ENCODE measurements around the gene HIF1AN. TPM values are rescaled to one million over a fixed set of nuclear protein-coding genes. Genes with fewer than 3 reads are reported as not detected.
A peak's percentile ranks its signal among the peaks of the same experiment; 100 is the strongest.

The HIF1AN gene
- total RNA-seq, 1 experiment from 2014 or later = 71.2 TPM

DNA sequence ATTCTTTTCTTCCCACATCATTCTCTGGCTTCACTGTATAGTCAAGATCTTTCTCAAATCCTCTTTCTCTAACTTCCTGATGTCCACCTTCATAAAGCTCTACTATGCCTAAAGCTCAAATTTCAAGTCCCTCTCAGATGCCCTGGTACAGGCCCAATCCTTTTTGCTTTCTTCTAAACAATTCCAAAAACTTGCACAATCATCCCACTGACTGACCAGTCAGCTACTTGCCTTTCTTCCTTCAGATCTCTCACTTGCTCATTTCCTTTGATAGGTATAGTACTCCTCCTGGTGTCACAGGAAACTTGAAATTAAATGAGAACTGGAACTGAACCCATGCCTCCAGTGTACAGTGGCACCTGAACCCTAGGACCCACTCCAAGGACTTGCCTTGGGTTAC, 34.3 kb upstream of the HIF1AN start:
- Histone ChIP-seq H3K4me3 (ENCODE audit: low read depth, low read length) (no peak overlapping the region), H3K27me3 (replicated peaks; ENCODE audit: control insufficient read depth, insufficient read depth, low read length) (no peaks in the 10 kb centered on the region), H3K4me1 (peaks cover 15% of the 10 kb centered on the region), H3K9me3 (no peaks in the 10 kb centered on the region), H3K36me3 (ENCODE audit: control insufficient read depth, insufficient read depth, low read length) (no peaks in the 10 kb centered on the region; the same call in 1 of the 2 replicates)
- ChIA-PET CTCF (no interaction called here), POLR2A (interaction anchor here (1.0 kb wide), 1 partner anchor 17 kb away, joined by 3 read pairs; no protein-coding TSS in a partner anchor)
- no peaks in the 10 kb centered on the region for H3K9me3 Mint-ChIP-seq (ENCODE audit: unreplicated experiment)
- TF ChIP-seq, protein P1, sequence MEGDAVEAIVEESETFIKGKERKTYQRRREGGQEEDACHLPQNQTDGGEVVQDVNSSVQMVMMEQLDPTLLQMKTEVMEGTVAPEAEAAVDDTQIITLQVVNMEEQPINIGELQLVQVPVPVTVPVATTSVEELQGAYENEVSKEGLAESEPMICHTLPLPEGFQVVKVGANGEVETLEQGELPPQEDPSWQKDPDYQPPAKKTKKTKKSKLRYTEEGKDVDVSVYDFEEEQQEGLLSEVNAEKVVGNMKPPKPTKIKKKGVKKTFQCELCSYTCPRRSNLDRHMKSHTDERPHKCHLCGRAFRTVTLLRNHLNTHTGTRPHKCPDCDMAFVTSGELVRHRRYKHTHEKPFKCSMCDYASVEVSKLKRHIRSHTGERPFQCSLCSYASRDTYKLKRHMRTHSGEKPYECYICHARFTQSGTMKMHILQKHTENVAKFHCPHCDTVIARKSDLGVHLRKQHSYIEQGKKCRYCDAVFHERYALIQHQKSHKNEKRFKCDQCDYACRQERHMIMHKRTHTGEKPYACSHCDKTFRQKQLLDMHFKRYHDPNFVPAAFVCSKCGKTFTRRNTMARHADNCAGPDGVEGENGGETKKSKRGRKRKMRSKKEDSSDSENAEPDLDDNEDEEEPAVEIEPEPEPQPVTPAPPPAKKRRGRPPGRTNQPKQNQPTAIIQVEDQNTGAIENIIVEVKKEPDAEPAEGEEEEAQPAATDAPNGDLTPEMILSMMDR (IDR thresholded peaks at IDR 0.05; ENCODE audit: insufficient read depth in 1 of 2, low read depth in 1 of 2, low read length in 1 of 2, severe bottlenecking in 1 of 2, unreplicated experiment in 1 of 2) = no peak
- no peaks in the 10 kb centered on the region for H3K36me3 Mint-ChIP-seq (ENCODE audit: insufficient read depth, unreplicated experiment)
- H3K27ac Mint-ChIP-seq (ENCODE audit: unreplicated experiment) = no peak overlapping the region
- BruUV-seq (replicated peaks) = no TSS peak
- DNase-seq = no peak
- no peak overlapping the region for H3K4me3 Mint-ChIP-seq (ENCODE audit: unreplicated experiment)
- H3K4me1 Mint-ChIP-seq (ENCODE audit: low read depth, unreplicated experiment) = peaks cover 12% of the 10 kb centered on the region
- H3K27me3 Mint-ChIP-seq (ENCODE audit: insufficient read depth, unreplicated experiment) = no peaks in the 10 kb centered on the region
- intact Hi-C loops (cut with micrococcal nuclease; ENCODE audit: unreplicated experiment) = no loop called here

DNA sequence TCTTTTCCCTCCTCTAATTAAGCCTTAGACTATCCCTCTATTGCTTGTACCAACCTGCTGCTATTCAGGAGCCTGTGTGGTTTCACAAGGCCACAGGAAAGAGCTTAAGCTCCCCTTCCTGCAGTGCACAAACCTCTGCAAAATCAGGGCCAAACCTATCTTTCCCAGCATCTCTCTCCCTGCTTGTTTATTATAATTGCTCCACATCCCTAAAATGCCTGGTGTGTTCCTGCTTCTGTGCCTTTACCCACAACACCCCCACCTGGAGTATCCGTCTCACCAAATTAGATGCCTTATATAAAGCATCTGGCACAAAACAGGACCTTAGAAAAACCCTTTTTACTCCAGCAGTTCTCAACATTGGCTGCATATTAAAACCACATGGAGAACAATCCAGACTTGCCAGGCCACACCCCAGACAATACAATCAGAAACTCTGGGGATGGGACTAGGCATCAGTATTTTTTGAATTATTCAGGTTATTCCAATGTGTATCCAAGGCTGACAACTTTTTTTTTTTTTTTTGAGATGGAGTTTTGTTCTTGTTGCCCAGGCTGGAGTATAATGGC, 32.7 kb upstream of the HIF1AN start:
- ChIA-PET POLR2A (no interaction called here), CTCF (no interaction called here)
- H3K27me3 ChIP-seq (replicated peaks; ENCODE audit: control insufficient read depth, insufficient read depth, low read length) = no peaks in the 10 kb centered on the region
- peaks cover 15% of the 10 kb centered on the region for H3K4me1 ChIP-seq
- Mint-ChIP-seq H3K9me3 (ENCODE audit: unreplicated experiment) (no peaks in the 10 kb centered on the region), H3K27ac (ENCODE audit: unreplicated experiment) (no peak overlapping the region), H3K27me3 (ENCODE audit: insufficient read depth, unreplicated experiment) (no peaks in the 10 kb centered on the region), H3K4me3 (ENCODE audit: unreplicated experiment) (no peak overlapping the region), H3K4me1 (ENCODE audit: low read depth, unreplicated experiment) (peaks cover 12% of the 10 kb centered on the region), H3K36me3 (ENCODE audit: insufficient read depth, unreplicated experiment) (no peaks in the 10 kb centered on the region)
- TF ChIP-seq, protein P1 (IDR thresholded peaks at IDR 0.05; ENCODE audit: insufficient read depth in 1 of 2, low read depth in 1 of 2, low read length in 1 of 2, severe bottlenecking in 1 of 2, unreplicated experiment in 1 of 2) = no peak
- no peaks in the 10 kb centered on the region for H3K9me3 ChIP-seq
- no peak overlapping the region for H3K4me3 ChIP-seq (ENCODE audit: low read depth, low read length)
- no peak for DNase-seq
- intact Hi-C loops (cut with micrococcal nuclease; ENCODE audit: unreplicated experiment) = no loop called here
- no peaks in the 10 kb centered on the region; the same call in 1 of the 2 replicates for H3K36me3 ChIP-seq (ENCODE audit: control insufficient read depth, insufficient read depth, low read length)
- BruUV-seq (replicated peaks) = no TSS peak

DNA sequence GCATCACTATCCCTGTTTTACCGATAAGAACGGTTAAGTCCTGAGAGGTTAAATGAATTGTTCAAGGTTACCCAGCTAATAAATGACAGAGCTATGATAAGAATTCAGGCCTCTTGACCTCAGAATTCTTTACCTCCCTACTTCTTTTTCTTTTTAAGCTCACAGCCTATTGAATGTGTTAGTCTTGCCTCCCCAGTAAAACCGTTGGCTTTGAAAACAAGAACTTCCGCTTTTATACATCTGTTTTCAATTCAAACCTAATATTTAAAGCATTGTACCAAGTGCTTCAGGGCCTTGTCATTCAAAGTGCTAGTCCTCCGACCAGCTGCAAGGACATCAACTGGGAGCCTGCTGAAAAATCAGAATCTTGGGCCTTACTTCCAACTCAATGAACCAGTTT, 31.6 kb upstream of the HIF1AN start:
- Mint-ChIP-seq H3K27me3 (ENCODE audit: insufficient read depth, unreplicated experiment) (no peaks in the 10 kb centered on the region), H3K4me1 (ENCODE audit: low read depth, unreplicated experiment) (peaks cover 12% of the 10 kb centered on the region), H3K4me3 (ENCODE audit: unreplicated experiment) (no peak overlapping the region), H3K9me3 (ENCODE audit: unreplicated experiment) (no peaks in the 10 kb centered on the region), H3K27ac (ENCODE audit: unreplicated experiment) (peak overlapping the region; percentile 63), H3K36me3 (ENCODE audit: insufficient read depth, unreplicated experiment) (no peaks in the 10 kb centered on the region)
- no TSS peak for BruUV-seq (replicated peaks)
- ChIA-PET POLR2A (no interaction called here), CTCF (interaction anchor here (0.7 to 2.0 kb wide), 4 partner anchors 15 to 161 kb away, joined by 3 to 12 read pairs (median 6); no protein-coding TSS in a partner anchor)
- DNase-seq = no peak
- Histone ChIP-seq H3K9me3 (no peaks in the 10 kb centered on the region), H3K4me1 (peaks cover 15% of the 10 kb centered on the region), H3K4me3 (ENCODE audit: low read depth, low read length) (no peak overlapping the region), H3K27me3 (replicated peaks; ENCODE audit: control insufficient read depth, insufficient read depth, low read length) (no peaks in the 10 kb centered on the region), H3K36me3 (ENCODE audit: control insufficient read depth, insufficient read depth, low read length) (no peaks in the 10 kb centered on the region)
- intact Hi-C loops (cut with micrococcal nuclease; ENCODE audit: unreplicated experiment) = loop anchor here (1.0 kb wide), 1 partner anchor 22 kb away; no protein-coding TSS in a partner anchor
- TF ChIP-seq, protein P1 (IDR thresholded peaks at IDR 0.05; ENCODE audit: insufficient read depth in 1 of 2, low read depth in 1 of 2, low read length in 1 of 2, severe bottlenecking in 1 of 2, unreplicated experiment in 1 of 2) = no peak
